ENCODE results near the gene SLC18A3.

The SLC18A3 gene

GRCh38 chr10:49609283-49610113 is 612 bp upstream of the SLC18A3 start:
- DNase-seq (ENCODE audit: low read depth) = no peak
- no peak overlapping the region for H3K4me3 ChIP-seq (ENCODE audit: low read depth, low read length)

- DNase-seq (ENCODE audit: low read depth) = no peak
- no peak overlapping the region for H3K4me3 ChIP-seq (ENCODE audit: low read depth, low read length)
These were observed 502 bp downstream of the SLC18A3 start for GRCh38 chr10:49610458-49611165.

GRCh38 chr10:49611166-49611815 is 1.2 kb downstream of the SLC18A3 start:
- no peak for DNase-seq (ENCODE audit: low read depth)
- H3K4me3 ChIP-seq (ENCODE audit: low read depth, low read length) = no peak overlapping the region

GRCh38 chr10:49611816-49612512 is 1.9 kb downstream of the SLC18A3 start:
- no peak overlapping the region for H3K4me3 ChIP-seq (ENCODE audit: low read depth, low read length)

GRCh38 chr10:49612513-49613164 is 2.5 kb downstream of the SLC18A3 start:
- H3K4me3 ChIP-seq (ENCODE audit: low read depth, low read length) = no peak overlapping the region
- no peak for DNase-seq (ENCODE audit: low read depth)

More at GRCh38 chr10:49611816-49612512, 1.9 kb downstream of the SLC18A3 start:
- no peak for DNase-seq (ENCODE audit: low read depth)

GRCh38 chr10:49613165-49613881 is 3.2 kb downstream of the SLC18A3 start:
- no peak overlapping the region for H3K4me3 ChIP-seq (ENCODE audit: low read depth, low read length)
- no peak for DNase-seq (ENCODE audit: low read depth)

- no peak for DNase-seq (ENCODE audit: low read depth)
- no peak within 1 kb of the TSS for H3K4me3 ChIP-seq (ENCODE audit: low read depth, low read length)
These were observed 3.8 kb downstream of the SLC18A3 start, which contains the start of gene CHAT for GRCh38 chr10:49613882-49614241. Gene CHAT, plus strand, starts transcription at chr10:49614037. Its CDS starts 153 bp downstream, at chr10:49614190.

GRCh38 chr10:49614242-49615198 is 4.4 kb downstream of the SLC18A3 start:
- H3K4me3 ChIP-seq (ENCODE audit: low read depth, low read length) = no peak overlapping the region
- DNase-seq (ENCODE audit: low read depth) = no peak

- no peak overlapping the region for H3K4me3 ChIP-seq (ENCODE audit: low read depth, low read length)
- DNase-seq (ENCODE audit: low read depth) = no peak
These were observed 5.1 kb downstream of the SLC18A3 start for GRCh38 chr10:49615213-49615612.

- DNase-seq (ENCODE audit: low read depth) = no peak
These were observed 5.6 kb downstream of the SLC18A3 start for GRCh38 chr10:49615721-49616120.

GRCh38 chr10:49616421-49617101 is 6.5 kb downstream of the SLC18A3 start:
- no peak for DNase-seq (ENCODE audit: low read depth)
- H3K4me3 ChIP-seq (ENCODE audit: low read depth, low read length) = no peak overlapping the region

More at GRCh38 chr10:49615721-49616120, 5.6 kb downstream of the SLC18A3 start:
- no peak overlapping the region for H3K4me3 ChIP-seq (ENCODE audit: low read depth, low read length)

GRCh38 chr10:49617121-49618020 is 7.3 kb downstream of the SLC18A3 start:
- H3K4me3 ChIP-seq (ENCODE audit: low read depth, low read length) = no peak overlapping the region
- no peak for DNase-seq (ENCODE audit: low read depth)

GRCh38 chr10:49618821-49619220 is 8.7 kb downstream of the SLC18A3 start:
- no peak for DNase-seq (ENCODE audit: low read depth)

GRCh38 chr10:49619613-49620012 is 9.5 kb downstream of the SLC18A3 start:
- no peak for DNase-seq (ENCODE audit: low read depth)
- no peak overlapping the region for H3K4me3 ChIP-seq (ENCODE audit: low read depth, low read length)

More at GRCh38 chr10:49618821-49619220, 8.7 kb downstream of the SLC18A3 start:
- no peak overlapping the region for H3K4me3 ChIP-seq (ENCODE audit: low read depth, low read length)

- H3K4me3 ChIP-seq (ENCODE audit: low read depth, low read length) = no peak overlapping the region
- no peak for DNase-seq (ENCODE audit: low read depth)
These were observed 10.2 kb downstream of the SLC18A3 start for GRCh38 chr10:49620286-49620810.
